ENCODE measurements around the gene KAZN.

KAZN gene

GRCh38 chr1:14826172-14826636, 227.7 kb downstream of the KAZN start:
- in situ Hi-C loops (cut with MboI; ENCODE audit: low sequenced_read_pairs, unreplicated experiment), result no loop called here
- no peak for TF ChIP-seq CTCF (IDR thresholded peaks at IDR 0.05; ENCODE audit: borderline replicate concordance, control extremely low read depth, extremely low read depth, insufficient read depth, missing control alignments)
- no peak for DNase-seq (ENCODE audit: low spot score)

GRCh38 chr1:14826731-14827326, 228.3 kb downstream of the KAZN start:
- DNase-seq (ENCODE audit: low spot score), result no peak
- no peak for TF ChIP-seq CTCF (IDR thresholded peaks at IDR 0.05; ENCODE audit: borderline replicate concordance, control extremely low read depth, extremely low read depth, insufficient read depth, missing control alignments)
- in situ Hi-C loops (cut with MboI; ENCODE audit: low sequenced_read_pairs, unreplicated experiment), result no loop called here

GRCh38 chr1:14827870-14828269, 229.4 kb downstream of the KAZN start:
- in situ Hi-C loops (cut with MboI; ENCODE audit: low sequenced_read_pairs, unreplicated experiment), result no loop called here
- no peak for DNase-seq (ENCODE audit: low spot score)
- no peak for TF ChIP-seq CTCF (IDR thresholded peaks at IDR 0.05; ENCODE audit: borderline replicate concordance, control extremely low read depth, extremely low read depth, insufficient read depth, missing control alignments)

- no peak for TF ChIP-seq CTCF (IDR thresholded peaks at IDR 0.05; ENCODE audit: borderline replicate concordance, control extremely low read depth, extremely low read depth, insufficient read depth, missing control alignments)
- no peak for DNase-seq (ENCODE audit: low spot score)
- in situ Hi-C loops (cut with MboI; ENCODE audit: low sequenced_read_pairs, unreplicated experiment), result no loop called here
These were observed 230.2 kb downstream of the KAZN start for GRCh38 chr1:14828665-14829064.

- in situ Hi-C loops (cut with MboI; ENCODE audit: low sequenced_read_pairs, unreplicated experiment), result no loop called here
- TF ChIP-seq CTCF (IDR thresholded peaks at IDR 0.05; ENCODE audit: borderline replicate concordance, control extremely low read depth, extremely low read depth, insufficient read depth, missing control alignments), result no peak
- no peak for DNase-seq (ENCODE audit: low spot score)
These were observed 237.2 kb downstream of the KAZN start for GRCh38 chr1:14835725-14836124.

GRCh38 chr1:14836426-14837140, 238.1 kb downstream of the KAZN start:
- in situ Hi-C loops (cut with MboI; ENCODE audit: low sequenced_read_pairs, unreplicated experiment), result no loop called here
- DNase-seq (ENCODE audit: low spot score), result no peak
- no peak for TF ChIP-seq CTCF (IDR thresholded peaks at IDR 0.05; ENCODE audit: borderline replicate concordance, control extremely low read depth, extremely low read depth, insufficient read depth, missing control alignments)
